COLO668 (cell line): ENCODE measurements around the gene EZH2.

Experiments
- DNase-seq: peaks from one replicate; lab custom pipeline; 2025; ENCODE audit not compliant: unreplicated experiment; lab: John Stamatoyannopoulos, UW

The EZH2 gene

DNA sequence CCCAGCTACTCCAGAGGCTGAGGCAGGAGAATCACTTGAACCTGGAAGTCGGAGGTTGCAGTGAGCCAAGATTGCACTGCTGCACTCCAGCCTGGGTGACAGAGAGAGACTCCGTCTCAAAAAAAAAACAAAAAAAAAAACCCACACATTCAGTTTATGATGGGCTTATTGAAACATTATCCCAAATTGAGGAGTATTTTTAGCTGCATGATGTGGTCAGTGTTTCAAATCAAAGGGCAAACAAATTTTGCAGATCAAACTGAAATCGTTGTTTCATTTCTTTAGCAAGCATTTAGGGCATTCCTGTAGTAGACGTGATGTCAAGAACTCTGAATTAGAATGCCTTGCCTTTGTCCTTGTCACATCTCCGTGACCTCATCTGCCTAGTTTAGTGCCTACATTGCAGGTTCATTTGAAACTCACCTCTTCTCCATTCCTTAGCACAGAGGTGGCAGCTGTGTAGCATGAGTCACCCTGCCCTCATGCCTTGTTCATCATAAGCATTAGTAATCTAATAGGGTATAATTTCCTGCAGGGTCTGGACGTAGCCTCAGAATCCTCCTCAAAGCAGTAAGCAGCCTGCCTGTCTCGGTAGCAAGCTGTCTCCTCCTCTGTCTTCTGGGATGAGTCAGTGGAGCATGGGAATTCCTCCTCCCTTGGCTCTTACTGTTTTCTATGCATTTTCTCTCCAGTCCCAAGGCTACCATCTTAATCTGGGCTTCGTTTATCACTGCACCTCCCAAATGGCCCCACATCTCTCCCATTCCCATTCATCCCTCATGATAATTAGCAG, 111.6 kb downstream of the EZH2 start:
- no peak for DNase-seq

DNA sequence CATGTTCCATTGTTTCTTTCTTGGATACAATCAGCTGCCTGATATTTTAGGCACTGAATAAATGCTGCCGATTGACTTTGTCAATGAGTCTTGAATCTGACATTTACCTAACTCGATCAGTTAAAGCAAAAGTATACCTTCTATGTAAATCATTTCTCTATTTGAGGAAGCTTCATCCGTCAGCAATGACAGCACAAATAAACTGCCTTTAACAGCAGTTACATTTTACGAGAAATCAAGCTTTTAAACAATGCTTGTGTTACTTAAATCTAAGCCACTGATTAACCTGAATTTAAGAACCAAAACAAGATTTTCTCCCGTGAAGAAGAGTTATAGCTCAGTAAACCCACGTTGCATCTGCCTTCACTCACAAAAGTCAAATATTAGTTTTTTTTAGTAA, 114.1 kb downstream of the EZH2 start:
- DNase-seq, result no peak

DNA sequence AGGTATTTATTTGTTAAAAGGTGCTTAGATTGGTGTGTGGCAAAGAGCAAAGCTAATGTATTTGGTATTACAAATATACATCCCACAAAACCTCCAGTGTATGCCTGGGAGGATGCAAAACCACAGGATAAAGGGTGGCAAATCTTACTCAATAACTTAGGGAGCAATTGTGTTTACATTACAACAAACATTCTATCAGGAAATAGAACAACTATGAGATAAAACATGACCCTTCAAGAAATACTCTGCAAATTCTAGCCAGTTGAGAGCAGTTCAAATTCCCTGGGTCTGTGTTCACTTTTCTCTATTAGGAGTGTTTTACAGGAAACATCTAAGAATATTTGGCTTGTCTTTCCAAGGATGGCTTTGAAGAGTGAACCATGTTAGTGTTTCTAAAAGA, 120.5 kb downstream of the EZH2 start:
- DNase-seq, result no peak

DNA sequence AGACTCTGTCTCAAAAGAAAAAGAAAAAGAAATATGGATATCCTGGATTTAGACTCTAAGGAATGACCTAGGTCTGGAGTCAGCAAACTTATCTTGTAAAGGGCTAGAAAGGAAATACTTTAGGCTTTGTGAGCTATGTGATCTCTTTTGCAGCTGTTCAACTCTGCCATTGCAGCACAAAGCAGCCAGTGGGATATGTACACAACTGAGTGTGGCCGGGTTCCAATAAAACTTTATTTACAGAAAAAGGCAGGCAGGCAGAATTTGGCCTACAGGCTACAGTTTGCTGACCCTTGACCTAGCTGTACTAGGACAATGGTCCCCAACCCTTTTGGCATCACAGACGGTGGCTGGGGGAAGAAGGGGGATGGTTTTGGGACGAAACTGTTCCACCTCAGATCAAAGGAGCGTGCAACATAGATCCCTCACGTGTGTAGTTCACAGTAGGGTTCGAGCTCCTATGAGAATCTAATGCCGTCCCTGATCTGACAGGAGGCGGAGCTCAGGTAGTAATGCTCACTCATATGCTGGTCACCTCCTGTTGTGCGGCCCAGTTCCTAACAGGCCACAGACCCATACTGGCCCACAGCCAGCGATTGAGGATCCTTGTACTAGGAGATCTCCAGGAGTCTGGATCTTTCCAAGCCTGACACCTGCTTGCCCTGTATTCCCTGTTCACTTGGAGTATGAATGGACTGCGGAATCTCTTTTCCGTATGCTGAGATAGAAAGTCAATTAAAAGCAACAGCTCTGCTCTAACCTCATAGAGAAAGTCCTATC, 122.4 kb downstream of the EZH2 start:
- DNase-seq, result no peak
